ENCODE data around the gene SLC35F5. TPM values are rescaled to one million over a fixed set of nuclear protein-coding genes. Genes with fewer than 3 reads are reported as not detected.
"Not testable (repeated sequence)": the region's sequence is repeated elsewhere in the genome, so short reads cannot be mapped to it uniquely, and the experiment has no call there.

The SLC35F5 gene
- total and polyA plus RNA-seq, 10 of the 15 experiments (the other 5 are each of a cell fraction or from before 2014, with no cell fraction given) = 1.8 to 31.3 (median 16.5) TPM

DNA sequence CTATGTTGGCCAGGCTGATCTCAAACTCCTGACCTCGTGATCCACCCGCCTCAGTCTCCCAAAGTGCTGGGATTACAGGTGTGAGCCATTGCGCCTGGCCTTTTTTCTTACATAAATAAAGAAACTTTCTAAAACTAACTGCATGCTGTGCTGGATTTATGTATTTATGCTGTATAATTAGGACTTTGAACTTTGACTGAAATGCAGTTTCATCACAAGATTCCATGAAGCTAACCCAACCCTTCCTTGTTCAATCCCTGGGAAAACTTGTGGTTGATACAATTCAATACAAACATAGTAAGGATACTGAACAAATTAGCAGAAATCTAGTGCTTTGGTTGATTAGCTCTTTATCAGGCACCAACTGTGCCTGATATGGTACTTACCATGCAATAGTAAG, 20.9 kb upstream of the SLC35F5 start (continued):
- TF ChIP-seq RFX5 (IDR thresholded peaks at IDR 0.05; ENCODE audit: low read depth, low read length) = no peak
- no peak for TF ChIP-seq SREBF1 (IDR thresholded peaks at IDR 0.05; ENCODE audit: low read length)
- TF ChIP-seq SMAD5 (IDR thresholded peaks at IDR 0.05; ENCODE audit: low read depth) = no peak
- TF ChIP-seq RCOR1 (conservative IDR thresholded peaks at IDR 0.05; ENCODE audit: low read depth, low read length) = no peak
- TF ChIP-seq ESRRA (IDR thresholded peaks at IDR 0.05; ENCODE audit: low read length) = no peak

DNA sequence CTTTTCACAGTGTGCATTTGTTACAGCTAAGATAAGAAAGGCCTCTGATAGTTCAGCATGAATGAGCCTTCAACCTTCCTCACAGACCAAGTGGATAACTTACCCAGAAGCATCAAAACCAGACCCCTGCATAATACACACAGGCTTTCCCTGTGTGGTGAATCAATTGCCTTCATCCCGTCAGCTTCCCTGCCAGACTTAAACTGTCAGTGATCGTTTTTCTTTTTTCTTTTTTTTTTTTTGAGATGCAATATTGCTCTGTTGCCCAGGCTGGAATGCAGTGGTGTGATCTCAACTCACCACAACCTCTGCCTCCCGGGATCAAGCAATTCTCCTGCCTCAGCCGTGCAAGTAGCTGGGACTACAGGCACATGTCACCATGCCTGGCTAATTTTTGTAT, 20.5 kb upstream of the SLC35F5 start:
- SMC1A ChIA-PET (ENCODE audit: uncharacterized antibody, unreplicated experiment) = no interaction called here
- Histone ChIP-seq H3K9me3 (replicated peaks; ENCODE audit: control insufficient read depth, insufficient read depth, low read length) (no peaks in the 10 kb centered on the region), H3K4me2 (ENCODE audit: control insufficient read depth, insufficient read depth) (no peak overlapping the region), H3K79me2 (ENCODE audit: control insufficient read depth, insufficient read depth, low read length) (no peaks in the 10 kb centered on the region), H4K20me1 (ENCODE audit: control insufficient read depth, insufficient read depth) (no peaks in the 10 kb centered on the region), H3K4me3 (no peak overlapping the region), H3K27me3 (replicated peaks in 1 of 2; ENCODE audit: control insufficient read depth in 2 of 2, insufficient read depth in 2 of 2, low read length in 1 of 2) (no peaks in the 10 kb centered on the region), H3K9ac (ENCODE audit: control insufficient read depth, insufficient read depth, low read length) (no peak overlapping the region), H2AFZ (ENCODE audit: control insufficient read depth, low read depth, low read length) (no peak overlapping the region), H3K4me1 (ENCODE audit: control insufficient read depth, insufficient read depth, low read length) (no peaks in the 10 kb centered on the region), H3K27ac (ENCODE audit: control insufficient read depth, insufficient read depth) (no peak overlapping the region), H3K36me3 (ENCODE audit: control insufficient read depth in 2 of 2, insufficient read depth in 2 of 2, low read length in 1 of 2) (no peaks in the 10 kb centered on the region)
- BruUV-seq (replicated peaks) = no TSS peak
- WGBS (ENCODE audit: insufficient coverage, insufficient replicate concordance, low lambda C conversion rate, missing lambda C conversion rate) = 65% methylated on average over 4 of the region's 4 CpGs
- FAIRE-seq (no peak), DNase-seq (ENCODE audit: low read depth, low spot score) (no peak), ATAC-seq (no peak)
- RAD21 ChIA-PET (ENCODE audit: unreplicated experiment) = no interaction called here
- CTCF ChIA-PET = no interaction called here
- TF ChIP-seq HCFC1 (IDR thresholded peaks at IDR 0.05; ENCODE audit: low read length) (no peak), TCF12 (IDR thresholded peaks at IDR 0.05; ENCODE audit: low read depth, low read length) (no peak), MTA2 (IDR thresholded peaks at IDR 0.05; ENCODE audit: low read depth) (no peak), IKZF1 (conservative IDR thresholded peaks at IDR 0.05) (no peak), ZNF217 (IDR thresholded peaks at IDR 0.05) (no peak), KLF5 (IDR thresholded peaks at IDR 0.05; ENCODE audit: partially characterized antibody) (no peak), NR2C2 (IDR thresholded peaks at IDR 0.05; ENCODE audit: borderline replicate concordance, control insufficient read depth, insufficient read length, low read depth) (no peak), ZNF274 (IDR thresholded peaks at IDR 0.05; ENCODE audit: insufficient read depth, insufficient read length) (no peak), MXI1 (IDR thresholded peaks at IDR 0.05; ENCODE audit: low read depth, low read length) (no peak), SREBF1 (IDR thresholded peaks at IDR 0.05; ENCODE audit: low read length) (no peak), TAF1 (IDR thresholded peaks at IDR 0.05; ENCODE audit: borderline replicate concordance, low read depth, low read length) (no peak), ZBED1 (IDR thresholded peaks at IDR 0.05; ENCODE audit: borderline replicate concordance) (no peak), RELA (IDR thresholded peaks at IDR 0.05; ENCODE audit: borderline replicate concordance, partially characterized antibody) (no peak)
- intact Hi-C loops (cut with micrococcal nuclease; ENCODE audit: unreplicated experiment) (no loop called here), in situ Hi-C loops (cut with MboI) (no loop called here)
- POLR2A ChIA-PET = no interaction called here

DNA sequence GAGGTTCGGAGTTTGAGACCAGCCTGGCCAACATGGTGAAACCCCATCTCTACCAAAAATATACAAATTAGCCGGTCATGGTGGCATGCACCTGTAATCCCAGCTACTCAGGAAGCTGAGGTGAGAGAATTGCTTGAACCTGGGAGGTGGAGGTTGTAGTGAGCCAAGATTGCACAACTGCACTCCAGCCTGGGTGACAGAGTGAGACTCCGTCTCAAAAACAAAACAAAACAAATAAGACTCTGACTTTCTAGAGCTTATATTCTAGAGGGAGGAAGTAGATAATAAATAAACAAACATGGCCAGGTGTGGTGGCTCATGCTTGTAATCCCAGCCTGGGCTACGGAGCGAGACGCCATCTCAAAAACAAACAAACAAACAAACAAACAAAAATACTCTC, 18.2 kb upstream of the SLC35F5 start:
- H3K79me2 ChIP-seq (ENCODE audit: control insufficient read depth, insufficient read depth, low read length); DNase-seq (ENCODE audit: low read depth, low spot score); H3K9ac ChIP-seq (ENCODE audit: control insufficient read depth, insufficient read depth, low read length); H3K4me2 ChIP-seq (ENCODE audit: control insufficient read depth, insufficient read depth); RAD21 ChIA-PET (ENCODE audit: unreplicated experiment); H4K20me1 ChIP-seq (ENCODE audit: control insufficient read depth, insufficient read depth); POLR2A ChIA-PET; H3K36me3 ChIP-seq (ENCODE audit: control insufficient read depth in 2 of 2, insufficient read depth in 2 of 2, low read length in 1 of 2); BruUV-seq (replicated peaks); H3K27ac ChIP-seq (ENCODE audit: control insufficient read depth, insufficient read depth); H3K4me1 ChIP-seq (ENCODE audit: control insufficient read depth, insufficient read depth, low read length); ATAC-seq; H3K27me3 ChIP-seq (replicated peaks in 1 of 2; ENCODE audit: control insufficient read depth in 2 of 2, insufficient read depth in 2 of 2, low read length in 1 of 2); intact Hi-C loops (cut with micrococcal nuclease; ENCODE audit: unreplicated experiment); H3K4me3 ChIP-seq; H2AFZ ChIP-seq (ENCODE audit: control insufficient read depth, low read depth, low read length); FAIRE-seq; H3K9me3 ChIP-seq (replicated peaks; ENCODE audit: control insufficient read depth, insufficient read depth, low read length); in situ Hi-C loops (cut with MboI): not testable (repeated sequence)
- CTCF ChIA-PET = interaction anchor here (1.2 kb wide), 1 partner anchor 27 kb away, joined by 3 read pairs; no protein-coding TSS in a partner anchor
- SMC1A ChIA-PET (ENCODE audit: uncharacterized antibody, unreplicated experiment) = interaction anchor here (0.7 kb wide), 1 partner anchor 194 kb away, joined by 4 read pairs; no protein-coding TSS in a partner anchor
- WGBS (ENCODE audit: insufficient coverage, insufficient replicate concordance, low lambda C conversion rate, missing lambda C conversion rate) = 27% methylated on average over 6 of the region's 6 CpGs

Data from GM12878 (cell line).